ENCODE data around the gene TSPAN31.

DNA sequence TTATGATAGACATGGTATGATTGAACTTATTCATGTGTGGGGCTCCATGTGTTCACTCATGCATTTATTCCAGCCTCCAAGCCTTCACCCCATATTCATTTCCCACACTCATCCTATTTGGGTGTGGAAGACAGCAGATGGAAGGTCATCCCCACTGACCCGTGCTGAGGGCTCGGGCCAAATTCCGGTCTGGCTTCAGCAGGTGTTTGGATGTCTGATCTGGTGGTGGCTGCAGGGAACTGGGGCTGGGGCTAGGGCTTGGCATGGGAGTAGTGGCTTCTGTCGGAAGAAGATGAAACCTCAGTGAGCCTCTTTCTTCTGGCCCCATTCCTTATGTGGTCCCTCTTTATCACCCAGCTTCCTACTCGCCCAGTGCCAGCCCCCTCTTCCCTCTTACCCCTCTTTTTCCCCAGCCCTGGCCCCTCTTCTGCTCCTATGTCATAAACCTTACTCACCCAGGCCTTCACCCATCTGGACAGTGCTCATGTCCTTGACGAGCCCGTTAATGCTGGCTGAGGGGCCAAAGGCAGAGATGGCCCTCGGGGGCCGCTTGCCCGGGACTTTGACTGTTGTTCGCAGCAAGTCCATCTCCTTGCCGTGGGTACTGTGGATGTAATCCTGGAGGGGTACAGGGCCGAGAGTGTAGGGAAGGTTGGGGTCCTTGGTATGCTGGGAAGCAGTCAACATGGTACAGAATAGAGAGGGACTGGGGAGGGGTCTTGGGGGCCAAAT lies 14.3 kb upstream of the TSPAN31 start:
- TF ChIP-seq CTCF (IDR thresholded peaks at IDR 0.05) (no peak), POLR2A (IDR thresholded peaks at IDR 0.05) (no peak), EP300 (IDR thresholded peaks at IDR 0.05) (no peak)
